Upper lobe of left lung (tissue), 6 donors: Measurements from ENCODE around the gene PRSS48. TPM values are rescaled to one million over a fixed set of nuclear protein-coding genes. Genes with fewer than 3 reads are reported as not detected.

Experiments used
- ATAC-seq, 2 donors: fragments of 200-7000 bp; cut with Tn5 transposase; one replicate each; pipeline ENCODE4 v1.9.1; 2022; ENCODE audit warnings: mild to moderate bottlenecking in 2 of 2, moderate library complexity in 2 of 2; ENCODE audit not compliant: low FRiP score in 2 of 2
- DNase-seq, 2 donors: peaks; one replicate each; pipeline ENCODE4 v3.0.0-alpha.2; 2019 to 2020
- H3K27ac ChIP-seq, 4 donors: fragments of 200-600 bp; sonication (generic); one replicate each; pipeline ENCODE4 v1.5.1; 2016 to 2019
- H3K27me3 ChIP-seq, 4 donors: fragments of 200-600 bp; sonication (generic); one replicate each; pipeline ENCODE4 v1.5.1; 2017 to 2019
- H3K36me3 ChIP-seq, 4 donors: fragments of 200-600 bp; sonication (generic); one replicate each; pipeline ENCODE4 v1.5.1; 2016 to 2019
- H3K4me1 ChIP-seq, 4 donors: fragments of 200-600 bp; sonication (generic); one replicate each; pipeline ENCODE4 v1.5.1; 2018 to 2019
- H3K4me3 ChIP-seq, 4 donors: fragments of 200-600 bp; sonication (generic); one replicate each; pipeline ENCODE4 v1.5.1; 2017 to 2019; ENCODE audit warnings: mild to moderate bottlenecking in 2 of 4, moderate library complexity in 1 of 4
- H3K9me3 ChIP-seq, 4 donors: fragments of 200-600 bp; sonication (generic); one replicate each; pipeline ENCODE4 v1.5.1; 2018 to 2019
- CTCF ChIP-seq, 6 experiments: fragments of 450-650 bp in 4 of 6; fragments of 200-600 bp in 2 of 6; sonication (generic) in 2 of 6; IDR thresholded peaks; one replicate each; pipeline ENCODE4 v1.5.1; 2016 to 2019; ENCODE audit warnings: antibody characterized with exemption in 6 of 6
- EP300 ChIP-seq, 4 donors: sonication (generic); formaldehyde crosslinking; IDR thresholded peaks; one replicate each; pipeline ENCODE4 v1.5.1; 2017; ENCODE audit warnings: antibody characterized with exemption in 4 of 4, control low read depth in 2 of 4
- POLR2A ChIP-seq, 4 donors: fragments of 450-650 bp; IDR thresholded peaks; one replicate each; pipeline ENCODE4 v1.5.1; 2016 to 2017; ENCODE audit warnings: antibody characterized with exemption in 4 of 4, mild to moderate bottlenecking in 2 of 4
- POLR2AphosphoS5 ChIP-seq, 2 donors: sonication (generic); formaldehyde crosslinking; IDR thresholded peaks; one replicate each; pipeline ENCODE4 v1.5.1; 2017; ENCODE audit warnings: antibody characterized with exemption in 2 of 2
- WGBS, 2 donors: methylation state at CpG; one replicate each; pipeline ENCODE4 v1.1.5; 2017 to 2018; 5-methylcytosine and 5-hydroxymethylcytosine counted together
- total RNA-seq, 6 donors: library from RNA; depleted of rRNA in 4 of 6; stranded (reverse); fragments of >200 nt in 4 of 6; gene quantifications; one replicate each; pipeline versions ENCODE4 v1.1.0 to v1.2.1, GENCODE V29; 2016 to 2021
- donor health status: DM: no; HTN: no; CAD: no; lungs with moderate emphysema.
- donor health status: DM: no; HTN: yes; CAD: no; lungs with severe emphysema.

PRSS48 gene
- total RNA-seq, 6 donors from 2014 or later = not detected

- TF ChIP-seq POLR2A (IDR thresholded peaks at IDR 0.05) = no peak
- no peak for TF ChIP-seq POLR2AphosphoS5 (IDR thresholded peaks at IDR 0.05)
- no peak for TF ChIP-seq EP300 (IDR thresholded peaks at IDR 0.05)
- TF ChIP-seq CTCF (IDR thresholded peaks at IDR 0.05) = no peak
- Histone ChIP-seq H3K4me3 (no peak overlapping the region), H3K9me3 (no peaks in the 10 kb centered on the region), H3K4me1 (peaks cover 0 to 19% (median 0%) of the 10 kb centered on the region in 4 donors), H3K27me3 (no peaks in the 10 kb centered on the region), H3K27ac (no peak overlapping the region), H3K36me3 (no peaks in the 10 kb centered on the region)
- 60 to 64% methylated on average over 3 of the region's 3 CpGs for WGBS, 2 donors
- ATAC-seq (no peak), DNase-seq (no peak)
Measured at GRCh38 chr4:151296227-151296626, 19.3 kb downstream of the PRSS48 start.

GRCh38 chr4:151297170-151297569, 20.2 kb downstream of the PRSS48 start:
- TF ChIP-seq POLR2A (IDR thresholded peaks at IDR 0.05) = no peak
- no peak for TF ChIP-seq EP300 (IDR thresholded peaks at IDR 0.05)
- no peak for TF ChIP-seq CTCF (IDR thresholded peaks at IDR 0.05)
- no peak for TF ChIP-seq POLR2AphosphoS5 (IDR thresholded peaks at IDR 0.05)

GRCh38 chr4:151302432-151302831, 25.5 kb downstream of the PRSS48 start:
- H3K4me1 ChIP-seq = peaks cover 0 to 18% (median 4%) of the 10 kb centered on the region in 4 donors
- no peak for TF ChIP-seq EP300 (IDR thresholded peaks at IDR 0.05)
- TF ChIP-seq POLR2A (IDR thresholded peaks at IDR 0.05) = no peak
- TF ChIP-seq POLR2AphosphoS5 (IDR thresholded peaks at IDR 0.05) = no peak
- TF ChIP-seq CTCF (IDR thresholded peaks at IDR 0.05) = no peak
- no peaks in the 10 kb centered on the region for H3K9me3 ChIP-seq
- DNase-seq = no peak
- H3K27ac ChIP-seq = no peak overlapping the region
- H3K36me3 ChIP-seq = no peaks in the 10 kb centered on the region
- no peaks in the 10 kb centered on the region for H3K27me3 ChIP-seq
- WGBS, 2 donors = 84 to 86% methylated on average over 4 of the region's 4 CpGs
- H3K4me3 ChIP-seq = no peak overlapping the region
- ATAC-seq = no peak

More at GRCh38 chr4:151297170-151297569, 20.2 kb downstream of the PRSS48 start:
- H3K4me3 ChIP-seq = no peak overlapping the region
- DNase-seq (no peak), ATAC-seq (no peak)
- no peaks in the 10 kb centered on the region for H3K9me3 ChIP-seq
- H3K36me3 ChIP-seq = no peaks in the 10 kb centered on the region
- peaks cover 0 to 13% (median 0%) of the 10 kb centered on the region in 4 donors for H3K4me1 ChIP-seq
- no peaks in the 10 kb centered on the region for H3K27me3 ChIP-seq
- H3K27ac ChIP-seq = no peak overlapping the region

- DNase-seq (no peak), ATAC-seq (no peak)
- no peak for TF ChIP-seq POLR2A (IDR thresholded peaks at IDR 0.05)
- no peak for TF ChIP-seq CTCF (IDR thresholded peaks at IDR 0.05)
- peaks cover 0 to 18% (median 3%) of the 10 kb centered on the region in 4 donors for H3K4me1 ChIP-seq
- no peaks in the 10 kb centered on the region for H3K27me3 ChIP-seq
- H3K36me3 ChIP-seq = peaks cover 0 to 3% (median 0%) of the 10 kb centered on the region in 4 donors
- H3K27ac ChIP-seq = peak overlapping the region in 1 of 4 donors; percentile 23
- H3K9me3 ChIP-seq = no peaks in the 10 kb centered on the region
- no peak overlapping the region for H3K4me3 ChIP-seq
Measured at GRCh38 chr4:151304226-151304625, 27.3 kb downstream of the PRSS48 start.

GRCh38 chr4:151304755-151305154, 27.8 kb downstream of the PRSS48 start:
- no peak for ATAC-seq
- DNase-seq = no peak
- H3K36me3 ChIP-seq = peaks cover 0 to 3% (median 0%) of the 10 kb centered on the region in 4 donors
- H3K9me3 ChIP-seq = no peaks in the 10 kb centered on the region
- H3K4me3 ChIP-seq = no peak overlapping the region
- H3K27me3 ChIP-seq = no peaks in the 10 kb centered on the region
- TF ChIP-seq EP300 (IDR thresholded peaks at IDR 0.05) (no peak), POLR2AphosphoS5 (IDR thresholded peaks at IDR 0.05) (no peak), POLR2A (IDR thresholded peaks at IDR 0.05) (no peak), CTCF (IDR thresholded peaks at IDR 0.05) (no peak)
- peaks cover 0 to 18% (median 3%) of the 10 kb centered on the region in 4 donors for H3K4me1 ChIP-seq
- H3K27ac ChIP-seq = peak overlapping the region in 1 of 4 donors; percentile 23
